ENCODE data around the gene ALPI.

- TF ChIP-seq POLR2AphosphoS5 (IDR thresholded peaks at IDR 0.05; ENCODE audit: insufficient read depth, low read depth, low read length) (no peak), POLR2A (IDR thresholded peaks at IDR 0.05; ENCODE audit: low read depth, low read length) (no peak), GATA2 (IDR thresholded peaks at IDR 0.05; ENCODE audit: insufficient read depth, insufficient read length, low read depth, low read length) (no peak)
- TF ChIP-seq, protein P1, sequence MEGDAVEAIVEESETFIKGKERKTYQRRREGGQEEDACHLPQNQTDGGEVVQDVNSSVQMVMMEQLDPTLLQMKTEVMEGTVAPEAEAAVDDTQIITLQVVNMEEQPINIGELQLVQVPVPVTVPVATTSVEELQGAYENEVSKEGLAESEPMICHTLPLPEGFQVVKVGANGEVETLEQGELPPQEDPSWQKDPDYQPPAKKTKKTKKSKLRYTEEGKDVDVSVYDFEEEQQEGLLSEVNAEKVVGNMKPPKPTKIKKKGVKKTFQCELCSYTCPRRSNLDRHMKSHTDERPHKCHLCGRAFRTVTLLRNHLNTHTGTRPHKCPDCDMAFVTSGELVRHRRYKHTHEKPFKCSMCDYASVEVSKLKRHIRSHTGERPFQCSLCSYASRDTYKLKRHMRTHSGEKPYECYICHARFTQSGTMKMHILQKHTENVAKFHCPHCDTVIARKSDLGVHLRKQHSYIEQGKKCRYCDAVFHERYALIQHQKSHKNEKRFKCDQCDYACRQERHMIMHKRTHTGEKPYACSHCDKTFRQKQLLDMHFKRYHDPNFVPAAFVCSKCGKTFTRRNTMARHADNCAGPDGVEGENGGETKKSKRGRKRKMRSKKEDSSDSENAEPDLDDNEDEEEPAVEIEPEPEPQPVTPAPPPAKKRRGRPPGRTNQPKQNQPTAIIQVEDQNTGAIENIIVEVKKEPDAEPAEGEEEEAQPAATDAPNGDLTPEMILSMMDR (IDR thresholded peaks at IDR 0.05; ENCODE audit: extremely low read depth in 1 of 2, insufficient read depth in 1 of 2, low read depth in 1 of 2, low read length in 2 of 2): no peak
Observed at GRCh38 chr2:232483311-232483922, 27.5 kb downstream of the ALPI start.

All from endothelial cell of umbilical vein (primary cell).